HK-2 (cell line): ENCODE results near the gene ZFYVE21.
A peak's percentile ranks its signal among the peaks of the same experiment; 100 is the strongest.
"Not testable (repeated sequence)": the region's sequence is repeated elsewhere in the genome, so short reads cannot be mapped to it uniquely, and the experiment has no call there.

Experiments
- DNase-seq: peaks from one replicate; pipeline ENCODE4 v3.0.0-alpha.2; 2018; ENCODE audit not compliant: unreplicated experiment

Gene ZFYVE21

DNA sequence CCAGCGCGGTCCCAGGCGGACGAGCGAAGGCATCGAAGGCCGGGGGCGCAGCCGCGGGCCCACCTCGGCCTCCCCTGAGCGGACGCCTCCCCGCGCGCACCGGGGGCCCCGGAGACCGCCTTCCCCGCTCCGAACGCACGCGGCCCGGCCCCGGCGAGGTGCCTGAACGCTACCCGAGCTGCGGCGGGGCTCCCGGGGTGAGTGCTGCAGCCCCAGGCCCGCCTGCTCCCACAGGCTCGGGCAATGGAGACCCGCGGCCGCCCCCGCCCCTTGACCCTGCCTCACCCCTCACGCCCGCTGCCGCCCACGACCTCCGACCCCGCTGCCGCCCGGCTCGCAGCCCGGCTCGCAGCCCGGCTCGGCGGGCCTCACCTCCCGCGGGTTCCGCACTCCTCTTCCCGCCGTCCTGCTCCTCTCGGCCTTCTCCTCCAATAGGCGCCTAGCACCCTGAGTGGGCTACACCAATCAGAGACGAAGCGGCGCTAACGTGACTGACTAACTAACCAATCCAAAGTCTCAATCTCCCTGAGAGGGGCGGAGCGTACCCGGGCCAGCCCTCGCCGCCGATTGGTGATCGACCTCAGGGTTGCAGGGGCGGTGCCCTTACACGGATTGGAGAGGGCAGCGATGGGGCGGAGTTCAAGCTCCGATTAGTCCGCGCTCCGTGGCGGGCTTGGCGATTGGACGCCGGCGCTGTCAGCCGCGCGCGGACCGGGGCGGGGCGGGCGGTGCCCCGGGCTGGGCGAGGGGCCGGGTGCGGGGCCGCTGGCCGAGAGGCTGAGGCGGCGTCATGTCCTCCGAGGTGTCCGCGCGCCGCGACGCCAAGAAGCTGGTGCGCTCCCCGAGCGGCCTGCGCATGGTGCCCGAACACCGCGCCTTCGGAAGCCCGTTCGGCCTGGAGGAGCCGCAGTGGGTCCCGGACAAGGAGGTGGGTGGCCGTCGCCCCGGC is at the start of gene ZFYVE21, which contains the start of gene XRCC3:
ZFYVE21 (plus strand) TSS at position 759 of the 949 bp plus-strand sequence; CDS start at position 791, 32 bp downstream.
XRCC3 (minus strand) TSS at position 400 of the 949 bp plus-strand sequence. CDS start 4,364 bp downstream, outside the sequence.
- DNase-seq = peak; percentile 100

DNA sequence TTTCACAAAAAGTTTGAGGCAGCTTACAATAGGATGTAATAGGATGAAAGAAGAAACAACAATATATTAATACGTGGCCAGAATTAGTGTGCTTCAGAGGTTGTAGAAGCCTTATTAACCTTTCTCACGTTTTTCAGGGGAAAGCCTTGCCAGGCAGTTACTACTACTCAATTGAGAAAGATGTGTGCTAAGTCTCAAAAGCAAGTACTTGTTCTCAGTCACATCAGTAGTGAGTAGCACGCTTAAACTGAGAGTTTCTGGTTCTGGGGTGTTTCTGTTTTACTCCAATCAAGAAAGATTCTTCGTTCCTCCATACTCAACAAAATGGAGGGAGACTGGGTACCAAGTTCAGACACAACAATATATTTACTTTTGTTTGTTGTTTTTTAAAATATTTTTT is 47.9 kb upstream of the ZFYVE21 start:
- no peak for DNase-seq

DNA sequence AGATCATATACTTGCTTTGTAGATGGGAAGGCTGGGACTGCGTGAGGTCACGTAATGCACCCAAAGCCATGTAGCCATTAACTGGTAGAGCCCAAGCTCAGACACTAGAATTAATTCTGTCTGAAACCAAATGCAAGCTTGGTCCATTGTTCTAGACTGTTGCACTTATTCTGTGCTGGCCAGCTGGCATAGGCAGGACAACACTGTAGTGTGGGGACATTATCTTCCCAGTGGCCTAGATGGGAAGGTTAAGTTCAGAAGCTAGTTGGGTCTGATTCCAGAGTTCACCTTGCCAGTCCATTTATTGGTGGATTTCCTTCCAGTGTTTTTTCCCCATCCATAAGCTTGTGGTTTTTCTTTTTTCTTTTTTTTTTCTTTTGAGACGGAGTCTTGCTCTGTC is 47.5 kb upstream of the ZFYVE21 start:
- DNase-seq = no peak

DNA sequence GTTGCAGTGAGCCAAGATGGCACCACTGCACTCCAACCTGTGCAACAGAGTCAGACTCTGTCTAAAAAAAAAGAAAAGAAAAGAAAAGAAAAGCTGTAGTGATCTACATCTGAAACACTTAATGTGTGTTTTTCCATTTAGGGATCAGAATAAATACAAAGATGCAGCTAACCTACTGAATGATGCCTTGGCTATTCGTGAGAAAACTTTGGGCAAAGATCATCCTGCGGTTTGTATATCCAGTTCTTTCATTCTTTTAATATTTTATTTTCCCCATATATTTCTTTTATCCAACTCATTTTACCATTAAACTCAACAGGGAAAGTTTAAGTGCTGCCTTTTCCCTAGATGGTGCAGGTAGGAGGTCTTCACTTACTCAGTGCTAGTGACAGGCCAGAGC is 46.2 kb upstream of the ZFYVE21 start:
- no peak for DNase-seq

DNA sequence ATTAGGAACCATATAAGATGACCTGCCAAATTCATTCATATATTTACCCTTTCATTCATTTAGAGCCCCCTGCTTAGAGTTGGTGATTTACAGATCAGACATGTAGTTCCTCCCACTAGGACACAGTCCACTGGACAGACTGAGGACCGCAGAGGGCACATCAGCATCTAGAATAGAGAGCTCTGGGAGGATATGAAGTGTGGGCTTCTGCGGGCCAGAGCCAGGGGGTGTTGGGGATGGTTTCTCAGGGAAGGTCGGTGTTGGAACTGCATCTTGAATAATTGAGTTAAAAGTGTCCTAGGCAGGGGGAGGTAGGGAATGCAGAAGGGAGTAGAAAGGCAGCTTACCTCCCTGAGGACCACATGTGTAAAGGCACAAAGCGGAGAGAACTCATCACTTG is 43.7 kb upstream of the ZFYVE21 start:
- DNase-seq = no peak

DNA sequence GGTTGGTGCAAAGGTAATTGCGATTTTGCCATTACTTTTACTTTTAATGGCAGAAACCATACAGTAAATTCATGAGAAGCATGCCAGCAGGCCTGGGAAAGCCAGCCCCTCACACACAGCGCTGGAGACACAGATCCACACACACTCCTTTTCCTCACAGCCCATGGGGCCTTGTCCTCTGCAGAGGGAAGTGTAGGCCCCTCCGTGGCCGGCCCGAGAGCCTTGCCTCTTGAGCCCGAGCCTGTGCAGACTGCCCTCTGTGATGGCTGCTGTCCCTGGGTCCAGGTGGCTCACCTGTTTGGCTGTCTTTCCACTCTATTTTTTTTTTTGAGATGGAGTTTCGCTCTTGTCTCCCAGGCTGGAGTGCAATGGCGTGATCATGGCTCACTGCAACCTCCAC is 39.7 kb upstream of the ZFYVE21 start:
- no peak for DNase-seq

DNA sequence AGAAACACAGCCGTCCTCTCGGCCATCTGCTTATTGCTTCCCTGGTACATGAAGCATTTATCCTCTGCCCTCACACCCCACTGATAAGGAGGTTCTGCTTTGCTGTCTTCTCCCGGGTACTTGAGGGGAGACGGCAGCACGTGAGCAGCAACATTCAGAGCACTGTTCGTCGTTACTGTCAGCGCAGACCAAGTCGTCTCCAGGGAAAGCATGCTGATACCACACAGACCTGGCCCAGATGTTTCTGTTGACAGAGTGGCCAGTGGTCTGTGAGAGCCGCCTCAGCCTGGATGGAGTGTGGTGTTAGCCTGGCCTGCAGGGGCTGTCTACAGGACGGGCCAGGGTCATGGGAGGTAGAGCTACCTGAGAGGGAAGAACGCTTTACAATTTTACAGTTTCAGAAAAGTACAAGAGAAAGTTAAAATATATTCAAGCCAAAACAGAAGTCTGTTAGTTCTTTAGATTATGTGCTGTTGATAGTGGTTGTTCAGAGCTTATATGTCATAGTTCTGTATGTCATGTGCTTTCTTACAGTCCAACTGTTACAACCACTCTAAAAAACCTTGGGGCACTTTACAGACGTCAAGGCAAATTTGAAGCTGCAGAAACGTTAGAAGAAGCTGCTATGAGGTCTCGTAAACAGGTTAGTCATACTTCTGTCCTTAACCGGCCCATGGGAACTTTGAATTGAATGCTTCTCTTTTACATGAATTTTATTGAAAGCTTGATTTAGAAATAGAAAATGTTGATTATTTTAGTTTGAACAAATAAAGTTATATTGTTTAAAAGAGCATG is 38.5 kb upstream of the ZFYVE21 start:
- no peak for DNase-seq

DNA sequence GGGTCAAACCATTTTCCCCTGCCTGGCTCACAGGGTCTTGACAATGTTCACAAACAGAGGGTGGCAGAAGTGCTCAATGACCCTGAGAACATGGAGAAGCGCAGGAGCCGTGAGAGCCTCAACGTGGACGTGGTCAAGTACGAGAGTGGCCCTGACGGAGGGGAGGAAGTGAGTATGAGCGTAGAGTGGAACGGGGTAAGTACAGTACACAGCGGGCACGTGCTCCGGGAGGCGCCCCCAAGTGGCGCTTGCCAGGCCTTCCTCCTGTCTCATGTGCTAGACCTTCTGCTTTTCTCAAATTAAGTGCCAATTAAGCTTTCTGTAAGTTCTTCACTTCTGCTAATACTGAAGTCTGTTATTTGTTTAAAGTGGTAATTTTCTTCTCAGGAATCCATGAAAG is 36.3 kb upstream of the ZFYVE21 start:
- DNase-seq = no peak

DNA sequence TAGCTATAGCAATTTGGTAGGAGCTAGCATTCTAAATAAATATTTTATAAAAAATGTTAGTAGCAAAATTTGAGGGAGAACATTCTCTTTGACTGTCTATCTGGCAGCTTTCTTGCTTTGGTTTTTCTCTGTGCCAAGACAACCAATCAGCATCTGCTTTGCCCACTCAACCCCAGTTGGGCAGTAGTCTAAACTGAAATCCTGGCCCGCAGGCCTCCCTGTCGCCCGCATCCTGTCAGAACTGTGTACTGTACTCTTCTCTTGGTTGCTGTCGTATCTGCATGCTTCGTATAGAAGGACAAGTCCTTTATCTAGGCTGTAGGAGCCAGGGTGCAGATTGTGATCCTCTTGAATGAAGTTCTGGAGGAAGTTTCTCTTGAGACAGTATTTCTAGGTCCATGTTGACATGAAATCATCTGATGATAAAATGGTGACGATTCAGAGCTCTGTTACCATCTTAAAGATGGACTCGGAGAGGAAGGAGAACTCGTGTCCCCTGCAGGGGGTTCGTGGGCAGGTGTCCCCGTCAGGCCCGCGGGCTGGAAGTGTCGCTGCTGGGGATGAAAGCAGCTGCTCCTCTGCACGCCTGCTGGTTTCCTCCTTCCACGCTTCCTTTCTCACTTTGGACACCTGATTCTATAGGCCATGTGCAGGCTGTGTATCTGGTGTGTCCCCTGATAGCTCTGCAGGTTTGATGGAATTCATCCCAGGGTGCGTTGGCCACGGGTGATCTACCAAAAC is 34.9 kb upstream of the ZFYVE21 start:
- no peak for DNase-seq

DNA sequence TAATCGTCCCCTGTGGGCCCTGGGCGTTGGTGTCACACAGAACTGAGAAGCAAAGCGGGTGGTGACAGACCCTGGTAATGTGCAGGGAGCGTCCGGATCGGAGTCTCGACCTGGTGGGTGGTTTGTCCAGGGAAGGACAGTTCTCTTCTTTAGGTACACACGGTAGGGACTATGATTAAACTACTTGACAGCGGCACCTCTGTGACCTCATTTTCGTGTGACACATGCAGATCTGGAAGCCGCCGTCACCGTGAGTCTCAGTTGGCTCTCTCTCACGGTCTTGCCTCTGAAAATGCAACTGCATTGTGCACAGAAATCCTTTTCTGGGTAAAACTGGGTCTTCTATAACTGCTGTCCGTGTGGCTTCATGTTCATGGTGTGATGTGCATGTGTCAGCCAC is 32.5 kb upstream of the ZFYVE21 start:
- DNase-seq = no peak

DNA sequence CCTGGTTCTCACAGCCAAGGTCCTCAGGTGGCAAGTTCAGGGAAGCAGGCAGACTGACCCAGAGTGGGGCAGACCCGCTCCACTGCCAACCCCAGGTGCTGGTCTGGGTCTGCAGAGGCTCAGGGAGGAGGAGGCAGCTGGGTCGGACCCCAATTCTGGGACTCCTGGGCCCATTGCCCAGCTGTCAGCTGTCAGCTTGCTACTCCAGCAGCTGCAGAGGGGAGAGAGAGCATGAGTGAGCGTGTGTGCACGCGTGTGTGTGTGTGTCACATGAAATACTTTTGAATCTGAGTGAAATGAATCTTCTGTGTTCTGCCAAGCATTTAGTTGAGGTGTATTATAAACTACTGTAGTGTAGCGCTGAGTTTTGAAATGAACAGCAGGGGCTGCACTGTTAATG is 31.1 kb upstream of the ZFYVE21 start:
- no peak for DNase-seq

DNA sequence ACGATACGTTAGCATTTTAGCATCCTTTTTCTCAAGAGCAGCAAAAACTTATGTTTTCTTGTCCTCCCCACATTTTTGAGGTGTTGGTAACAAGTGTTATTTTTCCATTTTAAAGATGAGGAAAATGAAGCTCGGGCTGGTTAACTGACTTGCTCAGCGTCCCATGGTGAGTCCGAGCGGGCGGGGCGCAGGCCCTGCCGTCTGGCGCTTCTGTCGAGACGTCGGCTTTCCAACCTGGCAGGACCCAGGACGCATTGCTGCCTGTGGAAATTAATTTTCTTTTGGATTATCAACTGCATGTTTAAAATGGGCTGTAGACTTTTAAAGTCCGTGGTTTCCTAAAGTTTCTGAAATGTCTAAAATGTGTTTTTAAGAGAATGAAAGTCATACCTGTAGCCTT is 30.7 kb upstream of the ZFYVE21 start:
- DNase-seq = no peak

DNA sequence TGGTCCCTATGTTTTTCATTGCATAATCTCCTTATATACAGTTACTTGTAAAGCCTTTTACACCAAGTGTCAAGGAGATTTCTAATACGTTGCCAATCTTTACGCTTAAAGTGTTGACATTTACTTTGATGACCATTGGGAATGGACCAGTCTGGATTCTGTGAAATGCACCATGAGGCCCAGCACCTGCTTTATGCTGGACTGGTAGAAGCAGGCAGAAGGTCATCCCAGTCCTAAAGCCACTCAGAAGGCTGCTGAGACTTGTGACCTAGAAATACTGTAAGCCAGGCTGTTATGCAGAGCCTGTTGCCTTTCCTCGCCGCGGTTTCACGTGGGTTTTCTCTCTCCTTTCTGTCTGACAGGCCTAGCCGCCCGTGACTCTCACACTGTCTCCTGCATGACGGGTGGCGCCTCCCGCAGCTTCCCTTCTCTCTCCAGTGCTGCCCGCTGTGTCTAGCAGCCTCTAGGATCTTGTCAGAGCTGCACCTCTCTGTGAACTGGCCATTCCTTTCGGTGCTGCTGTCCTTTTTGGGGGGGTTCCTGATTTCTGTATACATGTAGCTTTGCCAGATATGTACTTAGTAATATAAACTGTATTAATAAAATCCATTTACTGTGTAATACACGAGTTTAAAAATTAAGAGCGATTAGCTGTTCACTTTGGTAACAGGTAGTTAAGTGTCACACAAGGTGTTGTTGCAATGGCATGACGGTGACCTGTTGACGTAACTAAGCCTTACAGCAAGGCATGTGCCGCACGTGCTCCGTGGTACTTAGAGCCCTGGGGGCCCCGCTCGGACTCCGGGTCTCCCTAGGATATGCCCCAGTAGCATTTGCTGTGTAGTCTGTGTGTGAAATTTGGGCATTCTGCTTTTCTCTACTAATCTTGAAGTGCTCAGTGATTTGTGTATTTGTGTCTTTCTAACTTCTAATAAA is 30.1 kb upstream of the ZFYVE21 start:
- DNase-seq = no peak

DNA sequence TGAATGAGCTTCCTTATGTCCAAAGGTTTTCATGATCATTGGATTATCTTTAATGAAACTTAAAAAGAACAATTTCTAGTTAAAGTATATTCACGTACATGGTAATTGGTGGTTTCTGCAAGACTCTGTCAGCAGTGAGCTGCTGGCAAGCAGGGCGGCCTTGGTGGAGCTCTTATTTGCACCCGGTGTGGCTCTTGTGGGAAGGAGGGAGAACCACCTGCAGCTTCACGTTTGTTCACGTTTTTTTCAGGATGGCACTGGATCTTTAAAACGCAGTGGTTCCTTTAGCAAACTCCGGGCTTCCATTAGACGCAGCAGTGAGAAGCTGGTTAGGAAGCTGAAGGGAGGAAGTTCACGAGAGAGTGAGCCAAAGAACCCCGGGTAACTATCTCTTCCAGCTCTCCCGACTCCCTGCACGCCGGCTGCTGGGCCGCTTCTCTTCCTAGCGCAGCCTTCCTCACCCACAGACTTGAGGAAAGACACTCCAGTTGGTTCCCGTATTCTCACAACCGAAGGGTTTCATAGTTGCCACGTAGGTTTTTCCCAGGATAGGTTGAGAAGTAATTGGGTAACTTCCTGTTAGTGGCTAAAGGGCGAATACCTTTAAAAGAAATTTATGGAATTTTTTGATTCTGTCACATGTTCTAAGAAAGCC is 28.7 kb upstream of the ZFYVE21 start:
- no peak for DNase-seq

DNA sequence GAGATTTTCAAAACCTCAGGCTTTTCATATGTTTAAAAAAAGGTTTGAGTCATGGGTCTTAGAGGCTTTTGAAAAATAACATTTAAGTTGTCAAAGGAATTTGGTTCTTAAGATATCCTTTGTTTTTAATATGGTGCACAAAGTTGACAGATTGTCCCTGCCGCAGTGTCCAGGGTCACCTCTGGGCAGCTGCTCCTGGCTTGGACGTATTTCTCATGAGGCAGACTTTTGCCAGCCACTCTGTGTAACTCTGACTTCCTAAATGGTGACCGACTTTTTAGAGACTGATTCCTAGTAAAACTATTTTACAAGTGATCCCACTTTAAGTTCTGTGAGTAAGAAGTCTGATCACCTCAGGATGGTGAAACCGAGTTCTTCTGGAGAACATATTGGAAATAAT is 27.9 kb upstream of the ZFYVE21 start:
- no peak for DNase-seq

DNA sequence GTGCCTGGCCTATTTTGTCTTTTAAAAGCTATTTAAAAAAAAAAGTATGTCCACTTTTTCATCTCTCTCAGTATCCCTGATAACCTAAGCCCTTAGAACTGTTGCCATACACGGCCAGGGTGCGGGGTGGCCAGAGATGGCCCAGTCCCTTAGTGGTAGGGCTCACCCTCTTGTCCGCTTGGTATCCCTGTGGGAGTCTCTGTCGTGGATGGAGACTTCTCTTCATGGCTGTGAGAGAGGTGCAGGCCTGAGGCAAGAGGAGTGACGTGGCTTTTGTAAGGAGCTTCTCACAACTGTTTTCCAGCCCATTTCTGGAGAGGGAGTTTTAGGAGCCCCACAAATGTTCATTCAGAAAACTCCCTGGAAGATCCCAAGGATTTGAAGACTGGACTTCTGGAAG is 27.2 kb upstream of the ZFYVE21 start:
- no peak for DNase-seq

DNA sequence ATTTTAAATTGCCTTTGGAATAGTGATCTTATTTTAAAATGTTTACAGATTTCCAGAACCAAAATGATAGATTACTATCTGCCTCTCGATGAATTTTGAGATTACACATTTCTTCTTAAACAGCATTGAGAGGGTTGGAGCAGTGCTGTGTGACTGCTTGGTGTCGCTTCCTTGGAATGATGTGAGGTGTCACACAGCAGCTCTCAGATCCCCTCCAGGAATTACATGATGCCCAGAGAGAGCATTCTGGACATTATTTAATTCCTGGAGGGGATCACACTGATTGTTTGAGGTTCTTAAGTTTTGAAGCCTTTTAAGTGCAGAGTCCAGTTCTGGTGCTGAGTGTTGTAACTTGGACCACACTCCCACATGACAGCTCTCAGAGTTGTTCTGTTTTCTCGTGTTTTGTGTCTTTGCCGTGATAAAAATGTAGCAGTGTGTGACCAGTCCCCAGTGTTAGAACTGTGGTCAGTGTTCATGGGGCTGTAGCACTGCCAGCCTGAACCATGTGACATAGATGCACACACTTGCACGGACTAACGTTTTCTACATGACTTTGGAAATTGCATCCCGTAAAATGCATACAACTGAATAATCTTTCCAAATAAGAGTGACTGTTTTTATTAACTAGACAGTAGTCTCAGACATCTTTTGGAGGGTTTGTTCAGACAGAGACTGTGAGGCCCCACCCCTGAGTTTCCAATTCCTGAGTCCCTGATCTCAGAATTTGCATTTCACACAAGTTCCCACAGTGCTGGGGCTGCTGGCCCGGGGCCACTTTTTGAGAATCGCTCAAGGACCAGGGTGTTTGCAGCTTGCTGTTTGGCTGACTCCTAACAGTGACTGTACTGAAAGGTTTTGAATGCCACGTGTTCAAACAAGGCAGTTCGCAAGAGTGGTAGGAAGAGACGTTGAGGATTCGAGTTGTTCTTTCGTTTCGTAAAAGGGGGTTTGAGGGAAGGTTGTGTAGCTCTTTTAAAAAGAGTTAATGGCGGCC is 26.4 kb upstream of the ZFYVE21 start:
- no peak for DNase-seq

DNA sequence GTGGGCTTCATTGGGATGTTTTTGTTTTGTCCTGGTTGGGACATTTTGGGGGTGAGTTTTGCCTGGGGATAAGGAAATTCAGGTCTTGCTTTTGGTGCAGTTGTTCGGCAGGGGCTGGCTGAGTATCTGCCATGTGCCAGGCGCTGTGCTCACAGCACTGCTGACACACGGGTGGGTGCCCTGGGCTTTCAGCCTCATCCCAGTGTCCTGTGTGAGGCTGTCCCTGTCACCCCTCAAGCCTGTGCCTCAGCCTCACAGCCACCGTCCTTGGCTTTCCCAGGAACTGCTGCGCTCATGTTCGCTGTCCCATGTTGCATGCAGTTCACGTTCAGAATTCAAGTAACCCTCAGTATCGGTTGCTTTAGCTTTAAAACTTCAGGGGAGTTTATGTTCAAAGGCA is 25.3 kb upstream of the ZFYVE21 start:
- DNase-seq = no peak

DNA sequence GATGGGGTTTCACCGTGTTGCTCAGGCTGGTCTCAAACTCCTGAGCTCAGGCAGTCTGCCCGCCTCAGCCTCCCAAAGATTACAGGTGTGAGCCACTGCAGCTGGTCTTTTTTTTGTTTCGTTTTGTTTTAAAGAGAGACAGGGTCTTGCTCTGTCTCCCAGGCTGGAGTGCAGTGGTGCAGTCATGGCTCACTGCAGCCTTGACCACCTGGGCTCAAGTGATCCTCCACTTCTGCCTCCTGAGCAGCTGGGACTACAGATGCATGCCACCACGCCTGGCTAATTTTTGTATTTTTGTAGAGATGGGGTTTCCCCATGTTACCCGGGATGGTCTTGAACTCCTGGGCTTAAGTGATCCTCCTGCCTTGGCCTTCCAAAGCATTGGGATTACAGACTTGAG is 24.0 kb upstream of the ZFYVE21 start:
- DNase-seq = not testable (repeated sequence)
